B cell (primary cell): ENCODE results near the gene ZNF804A.

Experiments
- EZH2 ChIP-seq: IDR thresholded peaks from 2 replicates; pipeline ENCODE4 v1.6.1; 2012; ENCODE audit warnings: borderline replicate concordance, low read depth, mild to moderate bottlenecking, moderate library complexity, low read length; ENCODE audit not compliant: insufficient read depth, poor library complexity, severe bottlenecking
- TF ChIP-seq, protein P1 (sequence below): fragments of 200-600 bp; IDR thresholded peaks from one replicate; pipeline ENCODE4 v1.8.0; 2022; ENCODE audit warnings: antibody characterized with exemption, mild to moderate bottlenecking

DNA sequence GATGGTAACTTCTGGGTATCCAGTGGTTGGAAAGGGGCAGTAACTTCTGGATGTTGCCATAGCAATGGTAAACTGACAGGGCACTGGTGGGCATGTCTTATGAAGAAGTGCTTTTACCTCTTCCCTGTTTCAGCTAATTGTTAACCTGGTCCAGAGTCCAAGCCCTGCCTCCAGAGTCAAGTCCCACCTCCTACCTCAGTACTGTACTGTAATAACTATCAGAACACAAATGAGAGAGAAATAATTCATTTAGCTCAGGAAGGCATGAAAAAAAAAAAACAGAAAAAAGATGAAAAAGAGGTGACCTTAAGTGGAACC, 237.0 kb downstream of the ZNF804A start:
- TF ChIP-seq, protein P1, sequence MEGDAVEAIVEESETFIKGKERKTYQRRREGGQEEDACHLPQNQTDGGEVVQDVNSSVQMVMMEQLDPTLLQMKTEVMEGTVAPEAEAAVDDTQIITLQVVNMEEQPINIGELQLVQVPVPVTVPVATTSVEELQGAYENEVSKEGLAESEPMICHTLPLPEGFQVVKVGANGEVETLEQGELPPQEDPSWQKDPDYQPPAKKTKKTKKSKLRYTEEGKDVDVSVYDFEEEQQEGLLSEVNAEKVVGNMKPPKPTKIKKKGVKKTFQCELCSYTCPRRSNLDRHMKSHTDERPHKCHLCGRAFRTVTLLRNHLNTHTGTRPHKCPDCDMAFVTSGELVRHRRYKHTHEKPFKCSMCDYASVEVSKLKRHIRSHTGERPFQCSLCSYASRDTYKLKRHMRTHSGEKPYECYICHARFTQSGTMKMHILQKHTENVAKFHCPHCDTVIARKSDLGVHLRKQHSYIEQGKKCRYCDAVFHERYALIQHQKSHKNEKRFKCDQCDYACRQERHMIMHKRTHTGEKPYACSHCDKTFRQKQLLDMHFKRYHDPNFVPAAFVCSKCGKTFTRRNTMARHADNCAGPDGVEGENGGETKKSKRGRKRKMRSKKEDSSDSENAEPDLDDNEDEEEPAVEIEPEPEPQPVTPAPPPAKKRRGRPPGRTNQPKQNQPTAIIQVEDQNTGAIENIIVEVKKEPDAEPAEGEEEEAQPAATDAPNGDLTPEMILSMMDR: no peak
- no peak for TF ChIP-seq EZH2
